Measurements from ENCODE around the gene PI16. TPM values are rescaled to one million over a fixed set of nuclear protein-coding genes. Genes with fewer than 3 reads are reported as not detected.

Gene PI16
- total and polyA plus RNA-seq, 2 donors (not counting 1 experiment from before 2014, with no cell fraction given): 1.4 to 7.4 TPM

- Mint-ChIP-seq H3K27me3 (no peaks in the 10 kb centered on the region), H3K4me1 (peaks cover 37% of the 10 kb centered on the region), H3K4me3 (no peak overlapping the region), H3K9me3 (ENCODE audit: insufficient read depth) (no peaks in the 10 kb centered on the region), H3K27ac (no peak overlapping the region)
- Histone ChIP-seq H3K27ac (ENCODE audit: low read length in 2 of 2) (no peak overlapping the region), H3K36me3 (replicated peaks in 1 of 2; ENCODE audit: control extremely low read depth in 1 of 2, control insufficient read depth in 1 of 2, extremely low read depth in 1 of 2, insufficient read depth in 2 of 2, low read length in 1 of 2) (peaks cover 0 to 71% of the 10 kb centered on the region in 2 experiments), H4K20me1 (ENCODE audit: control insufficient read depth, insufficient read depth, low read length, poor library complexity, severe bottlenecking) (peaks cover 83% of the 10 kb centered on the region), H3K79me2 (ENCODE audit: control insufficient read depth, insufficient read depth, low read length) (peaks cover 57% of the 10 kb centered on the region), H3K9ac (ENCODE audit: low read length) (no peak overlapping the region), H3K27me3 (replicated peaks in 1 of 4; ENCODE audit: control extremely low read depth in 1 of 4, control insufficient read depth in 3 of 4, insufficient read depth in 4 of 4, low read length in 3 of 4) (no peaks in the 10 kb centered on the region), H3K4me2 (replicated peaks; ENCODE audit: low read depth, low read length, poor library complexity, severe bottlenecking) (no peak overlapping the region), H2AFZ (ENCODE audit: insufficient read depth, low read depth, low read length, poor library complexity, severe bottlenecking) (no peak overlapping the region), H3K4me3 (ENCODE audit: control extremely low read depth in 1 of 5, extremely low read depth in 1 of 5, insufficient read depth in 1 of 5, low read depth in 2 of 5, low read length in 4 of 5) (no peak overlapping the region), H3K9me3 (ENCODE audit: control extremely low read depth in 1 of 3, control insufficient read depth in 2 of 3, insufficient read depth in 1 of 3, low read length in 2 of 3) (no peaks in the 10 kb centered on the region), H3K4me1 (ENCODE audit: control insufficient read depth in 2 of 2, insufficient read depth in 2 of 2, low read length in 2 of 2) (peaks cover 9 to 11% of the 10 kb centered on the region in 2 donors)
- ChIA-PET CTCF (interaction anchor here (0.6 to 9.7 kb wide), 33 partner anchors 15 to 363 kb away, joined by 3 to 223 read pairs (median 5); partner anchors contain the start of genes C6orf89, PI16 and PPIL1), POLR2A (interaction anchor here (0.7 to 1.4 kb wide), 3 partner anchors 27 to 510 kb away, joined by 3 to 18 read pairs (median 6); partner anchors contain the start of gene FGD2)
- intact Hi-C loops (cut with micrococcal nuclease): no loop called here
- 97% methylated on average over 6 of the region's 11 CpGs for WGBS (ENCODE audit: insufficient coverage)
- DNase-seq: no peak
- ATAC-seq (ENCODE audit: low read depth): no peak
- TF ChIP-seq CTCF (IDR thresholded peaks at IDR 0.05): no peak
- no peak for TF ChIP-seq EZH2 (IDR thresholded peaks at IDR 0.05; ENCODE audit: borderline replicate concordance, insufficient read depth, low read depth, low read length, poor library complexity, severe bottlenecking)
Measured at GRCh38 chr6:36978421-36979346, 24.1 kb downstream of the PI16 start.

Data from B cell (primary cell).